NCI-H2227 treated with DMSO at 0.1 percent for 48 hours (cell line): ENCODE data around the gene RARRES2.
"Not testable (repeated sequence)": the region's sequence is repeated elsewhere in the genome, so short reads cannot be mapped to it uniquely, and the experiment has no call there.

Experiments
- DNase-seq: peaks from one replicate; lab custom pipeline; 2025; lab: John Stamatoyannopoulos, UW

Gene RARRES2

GRCh38 chr7:150316987-150317386 is 24.4 kb downstream of the RARRES2 start:
- DNase-seq: not testable (repeated sequence)

- DNase-seq: no peak
Measured at GRCh38 chr7:150314639-150315239, 26.7 kb downstream of the RARRES2 start.

DNA sequence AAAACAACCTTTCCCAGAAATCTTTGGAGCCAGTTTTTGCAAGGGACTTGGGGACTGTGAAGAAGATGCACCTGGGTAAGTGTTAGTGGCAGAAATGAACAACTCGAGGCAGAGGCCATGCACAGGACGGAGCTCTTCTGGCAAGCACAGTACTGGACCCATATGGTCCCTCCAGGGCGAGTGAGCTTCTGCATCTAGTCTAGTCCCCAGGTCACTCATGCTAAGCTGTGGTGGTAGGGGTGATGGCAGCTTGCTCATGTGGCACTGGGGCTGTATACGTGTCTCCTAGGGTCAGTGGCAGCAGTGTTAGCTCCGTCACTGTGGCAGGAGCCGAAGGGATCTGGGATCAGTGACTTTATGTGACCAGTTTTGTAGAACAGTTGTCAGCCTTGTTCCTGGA is 27.6 kb downstream of the RARRES2 start:
- no peak for DNase-seq

DNA sequence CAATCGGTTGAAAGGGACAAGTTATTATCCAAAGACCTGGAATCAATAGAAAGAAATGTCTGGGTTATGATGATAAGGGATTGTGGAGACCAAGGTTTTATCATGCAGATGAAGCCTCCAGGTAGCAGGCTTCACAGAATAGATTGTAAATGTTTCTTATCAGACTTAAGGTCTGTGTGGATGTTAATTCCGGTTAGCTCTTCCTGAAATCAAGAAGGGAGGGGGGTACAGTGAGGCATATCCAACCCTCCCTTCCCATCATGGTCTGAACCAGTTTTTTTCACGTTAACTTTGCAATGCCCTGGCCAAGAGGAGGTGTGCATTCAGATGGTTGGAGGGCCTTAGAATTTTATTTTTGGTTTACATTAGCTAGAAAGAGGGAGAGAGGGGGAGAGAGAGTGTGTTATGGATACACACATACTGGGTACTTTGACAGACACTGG is 28.0 kb downstream of the RARRES2 start:
- DNase-seq: no peak

- not testable (repeated sequence) for DNase-seq
Measured at GRCh38 chr7:150312649-150313366, 28.6 kb downstream of the RARRES2 start.

DNA sequence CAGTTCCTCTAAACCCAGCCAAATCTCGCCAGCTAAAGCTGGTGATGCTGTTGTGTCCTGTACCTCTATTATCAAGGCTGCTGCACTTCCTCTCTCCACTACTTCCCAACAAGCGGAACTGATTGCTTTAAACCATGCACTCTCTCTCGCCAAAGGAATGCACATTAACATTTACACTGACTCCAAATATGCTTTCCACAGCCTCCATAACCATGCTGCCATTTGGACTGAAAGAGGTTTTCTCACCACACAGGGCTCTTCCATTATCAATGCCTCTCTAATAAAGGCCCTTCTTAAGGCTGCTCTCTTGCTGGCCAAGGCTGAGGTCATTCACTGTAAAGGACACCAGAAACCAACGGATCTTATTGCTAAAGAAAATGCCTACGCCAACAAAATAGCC is 29.7 kb downstream of the RARRES2 start:
- DNase-seq: no peak

GRCh38 chr7:150311146-150311545 is 30.3 kb downstream of the RARRES2 start:
- no peak for DNase-seq

GRCh38 chr7:150308575-150308974 is 32.9 kb downstream of the RARRES2 start:
- no peak for DNase-seq

DNA sequence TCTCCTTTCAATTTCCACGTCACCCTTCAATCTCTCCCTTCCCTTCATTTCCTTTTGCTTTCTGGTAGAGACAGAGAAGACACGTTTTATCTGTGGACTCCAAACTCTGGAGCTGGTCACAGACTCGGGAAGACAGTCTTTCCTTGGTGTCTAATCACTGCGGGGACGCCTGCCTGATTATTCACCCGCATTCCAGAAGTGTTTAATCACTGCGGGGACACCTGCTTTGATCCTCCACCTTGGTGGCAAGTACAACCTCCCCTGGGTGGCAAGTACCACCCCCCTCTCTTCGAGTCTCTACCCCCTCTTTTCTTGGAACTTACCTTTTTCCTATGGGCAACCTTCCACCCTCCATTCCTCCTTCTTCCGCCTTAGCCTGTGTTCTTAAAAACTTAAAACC is 33.5 kb downstream of the RARRES2 start:
- DNase-seq: no peak

- no peak for DNase-seq
Measured at GRCh38 chr7:150307129-150307528, 34.3 kb downstream of the RARRES2 start.

- not testable (repeated sequence) for DNase-seq
Measured at GRCh38 chr7:150306377-150306776, 35.1 kb downstream of the RARRES2 start.

DNA sequence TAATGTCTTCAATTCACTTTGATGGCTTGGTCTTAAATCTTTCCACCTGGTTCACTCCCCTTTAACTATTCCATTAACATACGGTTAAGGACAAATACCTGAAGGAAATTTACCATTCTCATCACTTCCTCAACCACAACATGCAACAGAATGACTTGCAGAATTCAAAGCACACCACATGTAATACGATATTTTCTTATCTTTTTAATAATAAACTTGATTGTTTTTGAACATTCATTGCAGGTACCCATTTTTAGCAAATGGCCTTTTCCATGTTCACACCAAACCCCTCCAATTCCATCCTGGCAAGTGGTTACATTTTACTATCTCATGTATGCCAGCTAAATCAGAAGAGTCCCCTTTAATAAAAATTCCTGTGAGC is 35.5 kb downstream of the RARRES2 start:
- not testable (repeated sequence) for DNase-seq

- not testable (repeated sequence) for DNase-seq
Measured at GRCh38 chr7:150305259-150305902, 36.0 kb downstream of the RARRES2 start.

DNA sequence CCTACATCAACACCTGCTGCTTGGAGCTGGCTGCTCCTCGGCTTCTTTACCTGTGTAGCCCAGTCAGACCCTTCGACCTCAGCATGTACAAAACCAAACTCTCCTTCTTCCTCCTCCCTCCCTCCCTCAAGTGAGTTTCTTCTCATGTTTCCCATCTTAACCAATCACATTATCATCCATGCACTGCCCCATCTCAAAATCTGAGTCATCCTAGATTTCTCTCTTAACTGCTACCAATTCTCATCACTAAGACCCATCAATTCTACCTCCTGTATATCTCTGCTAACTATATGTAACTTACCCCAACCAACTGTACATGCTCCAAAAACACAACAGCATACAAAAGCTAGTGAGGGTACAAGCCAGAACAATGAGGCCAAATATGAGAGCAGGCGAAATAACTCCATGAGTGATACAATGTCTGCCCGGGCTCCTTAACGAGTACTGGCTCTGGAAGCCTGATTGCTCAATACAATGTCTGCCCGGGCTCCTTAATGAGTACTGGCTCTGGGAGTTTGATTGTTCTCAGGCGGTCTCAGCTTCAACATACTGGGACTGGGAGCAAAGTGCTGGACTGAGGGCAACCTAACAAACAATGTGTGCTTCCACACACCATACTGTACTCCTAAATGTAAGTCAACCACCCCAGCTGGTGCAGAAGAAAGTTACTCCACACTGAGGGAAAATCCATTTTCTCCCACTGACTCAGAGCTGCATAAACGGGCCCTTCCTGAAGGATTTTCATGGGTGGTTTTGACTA is 36.8 kb downstream of the RARRES2 start:
- not testable (repeated sequence) for DNase-seq

- DNase-seq: not testable (repeated sequence)
Measured at GRCh38 chr7:150302908-150303310, 38.5 kb downstream of the RARRES2 start.

- not testable (repeated sequence) for DNase-seq
Measured at GRCh38 chr7:150297978-150298377, 43.5 kb downstream of the RARRES2 start.

GRCh38 chr7:150296802-150297201 is 44.6 kb downstream of the RARRES2 start:
- not testable (repeated sequence) for DNase-seq

- not testable (repeated sequence) for DNase-seq
Measured at GRCh38 chr7:150295614-150296013, 45.8 kb downstream of the RARRES2 start.

- not testable (repeated sequence) for DNase-seq
Measured at GRCh38 chr7:150295027-150295426, 46.4 kb downstream of the RARRES2 start.

DNA sequence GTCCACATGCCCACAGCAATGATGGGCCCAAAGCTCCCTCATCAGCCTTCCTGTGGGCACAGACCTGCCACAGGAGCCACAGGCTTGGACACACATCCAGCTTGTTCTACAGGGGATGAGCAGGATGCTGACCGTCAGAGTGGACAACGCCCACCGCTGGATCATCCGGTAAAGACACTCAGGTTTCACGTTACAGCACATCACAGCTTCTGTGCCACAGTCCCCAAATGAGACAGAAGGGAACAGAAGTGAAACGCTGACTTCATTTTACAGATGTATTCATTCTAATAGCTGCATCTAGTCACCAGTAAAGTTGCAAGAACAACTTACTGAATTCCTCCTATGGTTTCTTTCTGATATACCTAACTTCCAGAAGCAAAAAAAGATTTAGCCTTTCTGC is 51.1 kb downstream of the RARRES2 start:
- DNase-seq: not testable (repeated sequence)

- DNase-seq: not testable (repeated sequence)
Measured at GRCh38 chr7:150288816-150289215, 52.6 kb downstream of the RARRES2 start.
